Measurements from ENCODE around the gene FBXL20.
"Not testable (repeated sequence)": the region's sequence is repeated elsewhere in the genome, so short reads cannot be mapped to it uniquely, and the experiment has no call there.

FBXL20 gene

DNA sequence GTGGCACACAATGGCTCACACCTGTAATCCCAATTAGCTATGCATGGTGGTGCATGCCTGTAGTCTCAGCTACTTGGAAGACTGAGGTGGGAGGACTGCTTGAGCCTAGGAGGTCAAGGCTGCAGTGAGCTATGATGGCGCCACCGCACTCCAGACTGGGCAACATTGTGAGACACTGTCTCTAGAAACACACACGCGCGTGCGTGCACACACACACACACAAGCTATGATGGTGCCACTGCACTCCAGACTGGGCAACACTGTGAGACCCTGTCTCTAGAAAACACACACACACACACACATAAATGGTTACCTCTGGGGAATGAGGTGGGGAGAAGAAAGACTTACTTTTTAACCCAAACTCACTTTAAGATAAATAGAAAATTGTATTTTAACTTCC, 16.4 kb downstream of the FBXL20 start:
- DNase-seq (ENCODE audit: low read depth in 2 of 2, low spot score in 1 of 2): no peak

DNA sequence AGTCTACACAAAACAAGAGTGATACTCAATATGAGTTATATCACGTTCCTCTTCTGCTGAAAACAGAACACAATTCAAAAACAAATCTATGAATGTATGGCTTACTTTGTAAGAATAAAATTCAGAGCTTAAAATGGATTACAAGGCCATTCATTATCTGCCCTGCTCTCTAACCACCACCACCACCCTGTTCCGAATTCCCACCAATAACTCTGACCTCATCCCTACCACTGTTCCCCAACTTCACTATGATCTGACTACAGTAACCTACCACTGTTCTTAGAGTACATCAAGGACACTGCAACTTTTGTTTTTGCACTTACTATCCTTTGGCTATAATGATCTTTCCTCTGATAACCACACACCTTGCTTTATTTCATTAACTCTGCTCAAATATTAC, 21.3 kb downstream of the FBXL20 start:
- DNase-seq (ENCODE audit: low read depth in 2 of 2, low spot score in 1 of 2): no peak

DNA sequence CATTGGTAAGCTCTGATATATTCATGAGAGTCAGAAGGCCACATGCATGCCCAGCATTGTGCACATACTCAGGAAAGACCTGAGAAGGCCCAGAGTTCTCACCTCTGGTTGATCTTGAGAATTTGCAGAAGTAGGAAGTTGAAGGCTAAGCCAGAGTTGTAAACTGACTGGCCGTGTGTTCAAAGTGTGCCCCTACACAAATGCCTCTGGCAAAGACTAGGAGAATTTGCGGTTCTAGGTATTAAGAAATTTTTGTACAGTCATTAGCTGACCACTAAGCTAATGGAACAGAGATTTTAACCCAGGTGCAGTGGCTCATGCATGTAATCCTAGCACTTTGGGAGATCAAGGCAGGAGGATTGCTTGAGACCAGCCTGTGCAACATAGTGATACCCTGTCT, 25.0 kb downstream of the FBXL20 start:
- no peak for DNase-seq (ENCODE audit: low read depth in 2 of 2, low spot score in 1 of 2)

DNA sequence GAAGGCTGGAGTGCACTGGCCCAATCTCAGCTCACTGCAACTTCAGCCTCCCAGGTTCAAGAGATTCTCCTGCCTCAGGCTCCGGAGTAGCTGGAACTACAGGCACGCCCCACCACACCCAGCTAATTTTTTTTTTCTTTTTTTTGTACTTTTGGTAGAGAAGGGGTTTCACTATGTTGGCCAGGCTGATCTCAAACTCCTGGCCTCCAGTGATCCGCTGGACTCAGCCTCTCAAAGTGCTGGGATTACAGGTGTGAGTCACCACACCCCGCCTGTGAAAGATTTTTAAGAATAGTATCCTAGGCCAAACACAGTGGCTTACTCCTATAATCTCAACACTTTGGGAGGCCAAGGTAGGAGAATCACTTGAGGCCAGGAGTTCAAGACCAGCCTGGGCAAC, 33.6 kb downstream of the FBXL20 start:
- not testable (repeated sequence) for DNase-seq (ENCODE audit: low read depth in 2 of 2, low spot score in 1 of 2)

DNA sequence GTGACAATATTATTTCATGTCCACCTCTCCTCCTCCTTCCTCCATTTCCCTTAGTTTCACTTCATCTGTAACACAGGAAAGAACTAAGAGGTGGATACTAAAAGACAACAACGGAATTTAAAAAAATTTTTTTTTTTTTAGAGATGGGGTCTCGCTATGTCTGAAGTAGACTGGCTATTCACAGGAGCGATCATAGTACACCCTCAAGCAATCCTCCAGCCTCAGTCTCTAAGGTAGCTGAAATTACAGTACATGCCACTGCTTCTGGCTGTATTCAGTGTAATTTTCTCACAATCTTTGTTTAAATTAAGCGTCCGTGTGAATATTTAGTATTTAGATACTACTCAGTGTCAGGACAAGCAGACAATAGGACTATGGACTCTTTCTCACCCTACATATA, 35.6 kb downstream of the FBXL20 start:
- no peak for DNase-seq (ENCODE audit: low read depth in 2 of 2, low spot score in 1 of 2)

DNA sequence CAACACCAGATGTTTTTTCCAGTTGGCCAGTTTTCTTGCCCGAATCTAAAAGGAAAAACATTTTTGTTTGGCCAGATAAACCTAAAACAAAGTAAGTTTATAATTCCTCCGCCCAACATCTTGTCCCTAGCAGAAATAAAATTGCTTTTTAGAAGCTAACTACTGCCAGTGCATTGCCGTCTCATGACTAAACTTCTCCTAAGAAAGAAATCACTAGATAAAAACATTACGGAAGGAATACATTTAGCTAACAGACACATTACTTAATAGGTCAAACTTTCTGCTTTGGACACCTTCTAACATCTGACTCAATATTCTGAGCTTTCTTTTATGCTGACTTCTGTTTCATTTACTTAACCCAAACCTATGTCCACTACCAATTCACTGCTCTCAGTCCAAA, 36.2 kb downstream of the FBXL20 start:
- no peak for DNase-seq (ENCODE audit: low read depth in 2 of 2, low spot score in 1 of 2)

DNA sequence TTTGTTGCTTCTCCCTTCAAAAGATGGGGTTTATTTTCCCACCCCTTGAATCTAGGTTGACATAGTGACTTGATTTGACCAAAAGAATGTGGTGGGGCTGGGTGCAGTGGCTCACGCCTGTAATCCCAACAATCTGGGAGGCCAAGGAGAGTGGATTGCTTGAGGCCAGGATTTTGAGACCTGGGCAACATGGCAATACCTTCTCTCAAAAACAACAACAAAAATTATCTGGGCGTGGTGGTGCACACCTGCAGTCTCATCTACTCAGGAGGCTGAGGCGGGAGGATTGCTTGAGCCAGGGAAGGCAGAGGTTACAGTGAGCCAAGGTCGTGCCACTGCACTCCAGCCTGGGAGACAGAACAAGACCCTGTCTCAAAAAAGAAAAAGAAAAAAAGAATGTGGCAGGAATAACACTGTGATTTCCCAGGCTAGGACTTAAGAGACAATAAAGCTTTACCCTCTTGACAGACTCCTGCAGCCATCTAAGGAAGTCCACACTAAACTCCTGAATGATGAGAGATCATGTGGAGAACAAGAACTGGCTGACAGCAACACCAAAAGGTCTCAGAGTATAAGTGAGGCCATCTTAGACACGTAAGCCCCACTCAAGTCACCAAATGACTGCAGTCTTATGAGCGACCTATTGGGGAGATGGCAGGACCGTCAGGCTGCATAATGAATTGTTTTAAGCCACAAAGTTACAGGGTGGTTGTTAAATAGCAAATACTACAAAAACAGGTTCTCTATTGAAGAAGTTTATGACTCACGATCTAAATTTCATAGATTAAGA, 37.0 kb downstream of the FBXL20 start:
- no peak for DNase-seq (ENCODE audit: low read depth in 2 of 2, low spot score in 1 of 2)

DNA sequence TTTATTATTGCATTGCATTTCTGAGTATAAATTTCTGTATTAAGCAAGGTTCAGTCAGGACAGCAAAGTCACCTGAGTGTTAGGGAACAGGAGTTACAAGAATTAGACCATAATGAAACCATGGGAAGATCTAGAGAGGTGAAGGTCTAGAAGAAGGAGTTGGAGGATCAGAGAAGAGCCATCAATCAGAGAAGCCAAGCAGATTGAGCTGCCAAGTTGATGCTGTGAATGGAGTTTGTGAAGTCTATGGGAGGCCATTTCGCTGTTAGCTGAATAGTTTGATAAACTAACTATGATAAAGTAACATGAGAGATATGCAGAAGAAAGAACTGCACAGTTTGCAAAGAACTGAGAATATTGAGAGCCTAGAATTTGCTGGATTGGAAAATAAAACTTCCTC, 40.4 kb downstream of the FBXL20 start:
- no peak for DNase-seq (ENCODE audit: low read depth in 2 of 2, low spot score in 1 of 2)

DNA sequence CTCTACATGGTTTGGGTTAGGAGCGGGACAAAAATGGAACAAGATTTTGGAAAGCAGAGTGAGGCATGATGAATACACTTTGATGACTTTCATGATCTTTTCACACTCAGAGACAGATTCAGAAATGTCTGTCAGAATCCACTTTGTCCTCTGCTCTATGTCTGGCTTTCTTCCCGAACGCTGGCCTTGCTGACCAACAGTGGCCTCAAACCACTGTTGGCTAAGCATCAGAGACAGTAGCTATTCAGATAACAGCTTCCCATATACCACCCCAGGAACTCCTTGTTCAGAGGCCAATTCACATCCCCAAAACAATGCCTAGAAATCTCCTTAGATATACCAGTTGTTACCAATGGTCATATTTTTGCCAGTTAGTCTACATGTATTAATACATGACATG, 40.9 kb downstream of the FBXL20 start:
- no peak for DNase-seq (ENCODE audit: low read depth in 2 of 2, low spot score in 1 of 2)

DNA sequence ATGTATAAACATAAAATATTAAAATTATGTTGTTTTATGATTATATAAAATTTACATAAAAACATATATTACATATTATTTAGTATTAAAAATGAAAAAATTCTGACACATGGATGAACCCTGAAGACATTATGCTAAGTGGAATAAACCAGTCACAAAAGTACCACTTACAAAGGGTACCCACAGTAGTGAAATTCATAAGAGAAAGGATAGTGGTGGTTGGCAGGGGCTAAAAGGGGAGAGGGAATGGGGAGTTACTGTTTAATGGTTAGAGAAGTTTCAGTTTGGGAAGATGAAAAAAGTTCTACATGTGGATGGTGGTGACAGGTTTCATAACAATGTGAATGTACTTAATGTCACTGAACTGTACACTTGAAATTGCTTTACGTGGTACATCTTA, 41.4 kb downstream of the FBXL20 start:
- no peak for DNase-seq (ENCODE audit: low read depth in 2 of 2, low spot score in 1 of 2)

DNA sequence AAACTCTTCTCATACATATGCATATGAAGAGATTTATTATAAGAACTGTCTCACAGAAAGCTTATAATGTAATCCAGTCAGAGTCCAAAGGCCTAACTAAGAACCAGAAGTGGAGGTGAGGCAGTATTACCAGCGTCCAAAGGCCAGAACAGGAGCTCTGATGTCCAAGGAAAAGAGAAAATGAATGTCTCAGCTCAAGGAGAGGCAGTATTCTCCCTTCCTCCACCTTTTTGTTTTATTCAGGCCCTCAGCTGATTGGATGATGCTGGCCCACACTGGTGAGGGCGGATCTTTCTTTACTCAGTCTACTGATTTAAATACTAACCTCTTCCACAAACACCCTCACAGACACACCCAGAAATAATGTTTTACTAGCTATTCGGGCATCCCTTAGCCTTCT, 43.4 kb downstream of the FBXL20 start:
- no peak for DNase-seq (ENCODE audit: low read depth in 2 of 2, low spot score in 1 of 2)

DNA sequence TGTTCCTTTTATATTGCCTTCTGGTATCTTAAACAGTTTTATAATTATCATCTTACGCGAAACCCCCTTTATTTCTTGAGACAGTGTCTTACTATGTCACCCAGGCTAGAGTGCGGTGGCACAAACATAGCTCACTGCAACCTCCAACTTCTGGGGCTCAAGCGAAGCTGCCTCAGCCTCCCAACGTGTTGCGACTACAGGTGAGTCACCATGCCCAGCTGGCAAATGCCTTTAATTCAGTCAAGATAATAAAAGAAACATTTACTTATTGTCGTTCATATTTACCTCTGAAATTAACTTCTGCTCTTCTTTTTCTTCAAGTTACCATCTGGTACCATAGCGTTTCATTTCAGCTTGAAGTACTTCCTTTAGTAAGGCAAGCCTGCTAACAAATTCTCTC, 43.9 kb downstream of the FBXL20 start:
- no peak for DNase-seq (ENCODE audit: low read depth in 2 of 2, low spot score in 1 of 2)

DNA sequence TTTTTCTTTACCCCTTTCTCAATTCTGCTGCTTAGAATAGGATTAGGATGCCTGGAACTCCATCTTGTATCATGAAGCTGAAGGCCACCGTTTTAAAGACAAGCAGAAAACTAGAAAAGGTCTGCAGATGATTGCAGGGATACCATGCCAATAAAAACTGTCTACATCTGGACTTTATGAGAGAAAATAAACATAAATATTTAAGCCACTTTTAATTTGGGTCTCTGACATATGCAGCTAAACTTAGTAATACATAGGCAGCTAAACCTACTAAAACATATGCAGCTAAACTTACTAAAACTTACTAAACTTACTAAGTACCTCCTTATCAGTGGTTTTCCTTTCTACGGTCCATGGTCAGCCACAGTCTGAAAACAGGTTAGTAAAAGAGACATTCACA, 48.4 kb downstream of the FBXL20 start:
- no peak for DNase-seq (ENCODE audit: low read depth in 2 of 2, low spot score in 1 of 2)

DNA sequence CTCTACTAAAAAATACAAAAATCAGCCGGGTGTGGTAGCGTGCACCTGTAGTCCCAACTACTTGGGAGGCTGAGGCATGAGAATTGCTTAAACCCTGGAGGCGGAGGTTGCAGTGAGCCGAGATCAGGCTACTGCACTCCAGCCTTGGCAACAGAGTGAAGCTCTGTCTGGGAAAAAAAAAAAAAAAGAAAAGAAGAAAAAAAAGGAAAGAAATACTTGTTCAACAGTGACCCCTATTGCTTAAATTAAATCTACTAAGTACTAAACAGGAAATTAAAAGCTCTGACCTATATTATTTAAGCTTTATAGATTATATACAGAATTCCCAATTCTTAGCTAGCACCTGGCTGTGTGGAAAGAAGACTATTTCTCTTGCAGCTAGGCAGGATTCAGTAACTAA, 48.9 kb downstream of the FBXL20 start:
- DNase-seq (ENCODE audit: low read depth in 2 of 2, low spot score in 1 of 2): no peak

DNA sequence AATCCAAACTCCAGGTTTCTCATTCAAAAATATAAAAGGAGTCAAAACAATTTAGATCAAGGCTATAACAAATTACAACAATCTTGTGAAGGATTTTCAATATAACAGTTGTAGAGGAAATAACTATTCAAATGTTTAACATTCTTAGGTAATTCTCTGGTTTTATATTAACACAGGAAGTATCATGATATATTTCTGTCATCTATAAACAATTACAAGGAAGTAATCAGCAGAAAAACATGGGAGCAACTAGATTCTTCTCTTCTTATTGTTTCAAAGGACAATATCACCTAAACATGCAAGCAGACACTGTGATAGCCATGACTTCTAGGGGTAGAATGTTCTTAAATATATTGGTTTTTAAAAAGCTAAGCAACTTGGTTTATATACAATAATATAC, 49.9 kb downstream of the FBXL20 start:
- DNase-seq (ENCODE audit: low read depth in 2 of 2, low spot score in 1 of 2): no peak

DNA sequence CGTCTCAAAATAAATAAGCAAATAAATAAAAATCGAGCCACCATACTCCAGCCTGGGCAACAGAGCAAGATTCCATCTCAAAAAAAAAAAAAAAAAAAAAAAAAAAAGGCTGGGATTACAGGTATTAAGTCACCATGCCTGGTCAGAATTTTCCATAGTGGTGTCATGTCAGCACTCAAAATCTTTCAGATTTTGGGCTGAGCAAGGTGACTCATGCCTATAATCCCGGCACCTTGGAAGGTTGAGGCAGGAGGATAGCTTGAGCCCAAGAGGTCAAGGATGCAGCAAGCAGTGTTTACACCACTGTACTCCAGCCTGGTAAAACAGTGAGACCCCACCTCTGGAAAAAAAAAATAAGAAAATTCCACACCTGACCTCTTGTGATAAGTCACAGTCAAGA, 52.2 kb downstream of the FBXL20 start:
- DNase-seq (ENCODE audit: low read depth in 2 of 2, low spot score in 1 of 2): no peak

DNA sequence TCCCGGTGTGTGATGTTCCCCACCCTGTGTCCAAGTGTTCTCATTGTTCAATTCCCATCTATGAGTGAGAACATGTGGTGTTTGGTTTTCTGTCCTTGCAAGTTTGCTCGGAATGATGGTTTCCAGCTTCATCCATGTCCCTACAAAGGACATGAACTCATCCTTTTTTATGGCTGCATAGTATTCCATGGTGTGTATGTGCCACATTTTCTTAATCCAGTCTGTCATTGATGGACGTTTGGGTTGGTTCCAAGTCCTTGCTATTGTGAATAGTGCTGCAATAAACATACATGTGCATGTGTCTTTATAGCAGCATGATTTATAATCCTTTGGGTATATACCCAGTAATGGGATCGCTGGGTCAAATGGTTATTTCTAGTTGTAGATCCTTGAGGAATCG, 54.6 kb downstream of the FBXL20 start:
- not testable (repeated sequence) for DNase-seq (ENCODE audit: low read depth in 2 of 2, low spot score in 1 of 2)

DNA sequence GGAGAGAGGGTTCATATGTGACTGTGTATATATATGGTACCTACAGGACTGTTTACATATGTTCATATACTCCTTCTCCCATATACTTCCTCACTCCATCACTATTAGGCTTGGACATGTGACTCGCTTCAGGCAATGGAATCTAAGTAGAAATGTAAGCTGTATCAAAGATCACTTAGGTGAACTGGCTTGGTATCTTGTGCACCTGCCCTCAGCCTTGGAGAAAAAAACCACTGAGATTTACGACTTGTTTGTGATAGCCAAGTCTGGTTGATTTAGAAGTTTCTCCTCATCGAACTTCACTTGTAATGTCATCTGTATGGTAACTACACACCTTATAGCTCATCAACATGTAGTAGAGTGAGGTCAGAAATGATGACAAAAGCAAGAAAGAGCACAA, 59.9 kb downstream of the FBXL20 start:
- no peak for DNase-seq (ENCODE audit: low read depth in 2 of 2, low spot score in 1 of 2)

DNA sequence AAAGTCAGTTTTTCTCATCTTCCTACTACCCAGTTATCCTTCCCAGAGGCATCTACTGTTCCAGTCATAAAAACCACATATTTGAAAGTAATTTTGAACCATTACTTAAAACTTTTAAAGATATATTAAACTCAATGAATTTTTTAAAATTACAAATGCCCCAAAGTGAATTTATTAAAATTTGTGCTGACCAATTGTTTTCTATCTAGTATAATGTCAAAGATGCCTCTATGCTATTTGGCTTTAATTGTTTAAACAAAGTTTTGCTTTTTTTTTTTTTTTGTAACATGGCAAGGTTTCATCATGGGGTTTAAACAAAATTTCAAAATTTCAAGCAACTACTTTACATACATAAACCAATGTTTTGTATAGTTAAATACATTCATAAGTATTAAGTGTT, 60.7 kb downstream of the FBXL20 start:
- no peak for DNase-seq (ENCODE audit: low read depth in 2 of 2, low spot score in 1 of 2)

DNA sequence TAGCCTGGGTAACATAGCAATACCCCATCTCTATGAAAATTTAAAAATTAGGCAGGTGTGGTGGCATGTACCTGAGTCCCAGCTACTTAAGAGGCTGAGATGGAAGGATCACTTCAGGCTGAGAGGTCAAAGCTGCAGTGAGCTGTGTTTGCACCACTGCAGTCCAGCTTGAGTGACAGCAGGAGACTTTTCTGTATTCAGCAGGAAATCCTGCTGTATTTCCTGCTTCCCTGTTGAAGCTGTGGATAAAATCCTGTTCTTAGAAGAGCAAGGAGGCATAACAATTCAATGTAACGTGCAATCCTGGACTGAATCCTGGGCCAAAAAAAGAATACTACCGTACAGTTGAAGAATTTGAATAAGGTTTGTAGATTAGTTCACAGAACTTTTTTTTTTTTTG, 62.2 kb downstream of the FBXL20 start:
- DNase-seq (ENCODE audit: low read depth in 2 of 2, low spot score in 1 of 2): no peak

DNA sequence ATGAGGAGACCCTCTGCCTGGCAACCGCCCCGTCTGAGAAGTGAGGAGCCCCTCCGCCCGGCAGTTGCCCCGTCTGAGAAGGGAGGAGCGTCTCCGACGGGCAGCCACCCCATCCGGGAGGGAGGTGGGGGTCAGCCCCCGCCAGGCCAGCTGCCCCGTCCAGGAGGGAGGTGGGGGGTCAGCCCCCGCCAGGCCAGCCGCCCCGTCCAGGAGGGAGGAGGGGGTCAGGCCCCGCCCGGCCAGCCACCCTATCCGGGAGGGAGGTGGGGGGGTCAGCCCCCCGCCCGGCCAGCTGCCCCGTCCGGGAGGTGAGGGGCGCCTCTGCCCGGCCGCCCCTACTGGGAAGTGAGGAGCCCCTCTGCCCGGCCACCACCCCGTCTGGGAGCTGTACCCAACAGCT, 63.8 kb downstream of the FBXL20 start:
- not testable (repeated sequence) for DNase-seq (ENCODE audit: low read depth in 2 of 2, low spot score in 1 of 2)

DNA sequence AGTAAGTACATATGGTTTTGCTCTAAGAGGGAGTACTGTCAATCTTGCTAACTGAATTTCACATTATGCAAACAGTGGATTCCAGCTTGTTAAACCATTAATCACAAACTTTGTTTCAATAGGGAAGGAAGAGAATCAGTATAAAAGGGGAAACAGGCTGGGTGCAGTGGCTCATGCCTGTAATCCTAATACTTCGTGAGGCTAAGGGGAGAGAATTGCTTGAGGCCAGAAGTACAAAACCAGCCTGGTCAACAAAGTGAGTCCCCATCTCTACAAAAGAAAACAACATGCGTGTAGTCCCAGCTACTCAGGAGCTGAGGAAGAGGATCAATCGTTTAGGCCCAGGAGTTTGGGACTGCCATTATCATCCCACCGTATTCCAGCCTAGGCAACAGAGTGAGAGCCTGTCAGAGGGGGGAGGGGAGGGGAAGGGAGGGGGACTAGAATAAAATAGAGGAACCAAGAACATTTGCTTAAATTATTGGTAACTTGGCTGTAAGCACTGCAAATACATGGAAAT, 65.7 kb downstream of the FBXL20 start:
- DNase-seq (ENCODE audit: low read depth in 2 of 2, low spot score in 1 of 2): no peak

DNA sequence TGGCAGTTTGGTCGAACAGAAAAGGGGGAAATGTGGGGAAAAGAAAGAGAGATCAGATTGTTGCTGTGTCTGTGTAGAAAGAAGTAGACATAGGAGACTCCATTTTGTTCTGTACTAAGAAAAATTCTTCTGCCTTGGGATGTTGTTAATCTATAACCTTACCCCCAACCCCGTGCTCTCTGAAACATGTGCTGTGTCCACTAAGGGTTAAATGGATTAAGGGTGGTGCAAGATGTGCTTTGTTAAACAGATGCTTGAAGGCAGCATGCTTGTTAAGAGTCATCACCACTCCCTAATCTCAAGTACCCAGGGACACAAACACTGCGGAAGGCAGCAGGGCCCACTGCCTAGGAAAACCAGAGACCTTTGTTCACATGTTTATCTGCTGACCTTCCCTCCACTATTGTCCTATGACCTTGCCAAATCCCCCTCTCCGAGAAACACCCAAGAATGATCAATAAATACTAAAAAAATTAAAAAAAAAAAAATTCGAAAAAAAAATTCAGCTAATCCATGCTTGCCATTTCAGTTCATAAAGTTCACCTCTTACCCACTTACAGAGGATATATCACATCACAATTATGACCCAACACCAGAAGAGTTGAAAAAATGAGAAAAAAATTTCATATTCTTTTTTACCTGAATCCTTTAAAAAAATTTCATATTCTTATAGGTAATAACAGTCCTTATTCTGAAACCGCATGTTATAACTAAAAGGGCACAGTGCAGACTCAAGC, 67.2 kb downstream of the FBXL20 start:
- DNase-seq (ENCODE audit: low read depth in 2 of 2, low spot score in 1 of 2): not testable (repeated sequence)
